GM06990 (cell line): Measurements from ENCODE around the gene MMS22L.

Experiments
- DNase-seq: peaks from one replicate; pipeline ENCODE4 v3.0.0-alpha.2; 2011; ENCODE audit not compliant: insufficient read length; ENCODE audit errors: extremely low read depth
- H3K27me3 ChIP-seq: replicated peaks from 2 replicates; pipeline ENCODE4 v1.6.0; 2011; ENCODE audit warnings: low read length; ENCODE audit not compliant: control insufficient read depth, insufficient read depth
- H3K36me3 ChIP-seq: 2 replicates; pipeline ENCODE4 v1.5.1; 2011; ENCODE audit warnings: low read length; ENCODE audit not compliant: control insufficient read depth, insufficient read depth
- H3K4me3 ChIP-seq: replicated peaks from 2 replicates; pipeline ENCODE4 v1.5.1; 2011; ENCODE audit warnings: low read depth, mild to moderate bottlenecking, control low read depth, low read length
- CTCF ChIP-seq: IDR thresholded peaks from 2 replicates; pipeline ENCODE4 v1.5.1; 2011; ENCODE audit warnings: low read length, control low read depth, mild to moderate bottlenecking, inconsistent platforms; ENCODE audit not compliant: insufficient read depth, poor library complexity, severe bottlenecking

The MMS22L gene

DNA sequence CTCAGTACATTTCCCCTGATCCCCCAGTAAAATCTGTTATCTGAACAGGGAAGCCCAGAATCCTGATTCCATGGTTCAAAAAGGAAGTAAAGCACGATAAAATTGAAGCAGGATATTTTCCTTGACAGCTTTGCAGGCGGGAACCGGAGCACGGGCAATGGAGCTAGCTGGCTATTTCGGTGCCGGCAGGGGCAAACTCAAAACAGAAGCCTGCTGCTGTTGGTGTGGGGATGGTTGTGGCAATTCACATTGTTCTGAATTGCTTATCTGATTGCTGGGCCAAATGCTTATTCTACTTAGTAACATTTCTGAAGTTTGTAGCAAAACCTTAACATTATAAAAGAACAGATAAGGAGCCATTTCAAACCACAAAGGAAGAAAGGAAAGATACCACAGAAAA lies 172.4 kb downstream of the MMS22L start:
- H3K27me3 ChIP-seq = no peaks in the 10 kb centered on the region
- no peaks in the 10 kb centered on the region for H3K36me3 ChIP-seq
- no peak overlapping the region for H3K4me3 ChIP-seq
- TF ChIP-seq CTCF = no peak
- no peak for DNase-seq

GRCh38 chr6:97110149-97110548 lies 172.9 kb downstream of the MMS22L start:
- no peak overlapping the region for H3K4me3 ChIP-seq
- H3K36me3 ChIP-seq = no peaks in the 10 kb centered on the region
- no peak for DNase-seq
- TF ChIP-seq CTCF = no peak
- no peaks in the 10 kb centered on the region for H3K27me3 ChIP-seq

DNA sequence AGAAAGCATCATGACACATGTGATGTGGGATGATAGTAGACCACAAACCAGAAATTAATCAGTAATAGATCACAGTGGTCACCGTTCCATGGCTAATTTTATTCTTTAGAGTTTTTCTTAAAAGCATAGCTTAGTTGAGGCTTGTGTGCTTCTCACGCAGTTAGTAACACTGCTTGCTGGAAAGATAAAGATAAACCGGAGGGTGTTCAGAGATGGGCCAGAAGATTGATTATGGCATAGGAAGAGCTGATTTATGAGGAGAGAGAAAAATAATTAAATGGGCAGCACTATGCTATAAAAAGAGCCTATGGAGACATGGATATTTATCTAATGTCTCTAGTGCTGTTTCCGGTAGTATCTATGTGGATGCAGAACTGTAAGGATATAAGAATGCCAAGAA lies 173.6 kb downstream of the MMS22L start:
- Histone ChIP-seq H3K4me3 (no peak overlapping the region), H3K27me3 (no peaks in the 10 kb centered on the region), H3K36me3 (no peaks in the 10 kb centered on the region)
- no peak for TF ChIP-seq CTCF
- no peak for DNase-seq

- no peaks in the 10 kb centered on the region for H3K27me3 ChIP-seq
- no peak for DNase-seq
- H3K36me3 ChIP-seq = no peaks in the 10 kb centered on the region
- TF ChIP-seq CTCF = no peak
- no peak overlapping the region for H3K4me3 ChIP-seq
Measured at GRCh38 chr6:97102145-97102790, 180.7 kb downstream of the MMS22L start.

DNA sequence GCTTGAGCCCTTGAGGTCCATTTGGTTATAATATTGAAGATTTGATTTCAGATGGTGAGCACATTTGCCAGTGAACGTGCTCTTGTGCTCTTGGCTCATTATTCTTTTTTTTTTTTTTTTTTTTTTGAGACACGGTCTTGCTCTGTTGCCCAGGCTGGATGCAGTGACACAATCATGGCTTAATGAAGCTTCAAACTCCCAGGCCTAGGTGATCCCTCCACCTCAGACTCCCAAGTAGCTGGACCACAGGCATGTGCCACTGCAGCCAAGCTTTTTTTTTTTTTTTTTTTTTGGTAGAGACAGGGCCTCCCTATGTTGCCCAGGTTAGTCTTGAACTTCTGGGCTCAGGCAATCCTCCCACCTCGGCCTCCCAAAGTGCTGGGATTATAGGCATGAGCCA lies 182.3 kb downstream of the MMS22L start:
- TF ChIP-seq CTCF = no peak
- no peak overlapping the region for H3K4me3 ChIP-seq

More for the DNA sequence above, 182.3 kb downstream of the MMS22L start:
- no peak for DNase-seq
- H3K36me3 ChIP-seq = no peaks in the 10 kb centered on the region
- H3K27me3 ChIP-seq = no peaks in the 10 kb centered on the region
